NT2/D1 (cell line): ENCODE results near the gene WNT10A.

ENCODE experiments used
- DNase-seq: peaks from one replicate; pipeline ENCODE4 v3.0.0-alpha.2; 2011; ENCODE audit warnings: low read depth, low spot score
- H3K27me3 ChIP-seq: 2 replicates; pipeline ENCODE4 v1.6.0; 2011; ENCODE audit warnings: mild to moderate bottlenecking; ENCODE audit not compliant: insufficient read length, insufficient read depth
- H3K36me3 ChIP-seq: 2 replicates; pipeline ENCODE4 v1.6.1; 2011; ENCODE audit warnings: mild to moderate bottlenecking, low read length, mixed read lengths; ENCODE audit not compliant: insufficient read depth, insufficient read length
- H3K4me1 ChIP-seq: 2 replicates; pipeline ENCODE4 v1.5.1; 2011; ENCODE audit not compliant: insufficient read depth, insufficient read length
- H3K4me3 ChIP-seq: 2 replicates; pipeline ENCODE4 v1.5.1; 2011; ENCODE audit warnings: low read depth; ENCODE audit not compliant: insufficient read length
- H3K9ac ChIP-seq: 2 replicates; pipeline ENCODE4 v1.6.0; 2011; ENCODE audit warnings: low read depth; ENCODE audit not compliant: insufficient read length
- H3K9me3 ChIP-seq: 2 replicates; pipeline ENCODE4 v1.5.1; 2011; ENCODE audit warnings: mild to moderate bottlenecking, low read length; ENCODE audit not compliant: insufficient read depth
- SUZ12 ChIP-seq: IDR thresholded peaks from 2 replicates; pipeline ENCODE4 v1.6.1; 2011; ENCODE audit not compliant: insufficient read length, insufficient read depth; ENCODE audit errors: extremely low read depth
- YY1 ChIP-seq: IDR thresholded peaks from 2 replicates; pipeline ENCODE4 v1.6.1; 2011; ENCODE audit not compliant: insufficient read length, insufficient read depth
- ZNF274 ChIP-seq: IDR thresholded peaks from 2 replicates; pipeline ENCODE4 v1.6.1; 2011; ENCODE audit warnings: mild to moderate bottlenecking, low read depth, low read length

WNT10A gene

GRCh38 chr2:218878926-218879761, 1.5 kb upstream of the WNT10A start:
- Histone ChIP-seq H3K27me3 (peaks cover 95% of the 10 kb centered on the region), H3K9ac (no peak overlapping the region), H3K9me3 (no peaks in the 10 kb centered on the region), H3K36me3 (no peaks in the 10 kb centered on the region), H3K4me1 (peaks cover 26% of the 10 kb centered on the region), H3K4me3 (no peak overlapping the region)
- no peak for DNase-seq
- TF ChIP-seq ZNF274, result no peak
- TF ChIP-seq YY1, result no peak
- TF ChIP-seq SUZ12, result no peak

- no peaks in the 10 kb centered on the region for H3K36me3 ChIP-seq
- DNase-seq, result no peak
- peaks cover 95% of the 10 kb centered on the region for H3K27me3 ChIP-seq
- H3K4me1 ChIP-seq, result peaks cover 26% of the 10 kb centered on the region
- H3K9ac ChIP-seq, result peak overlapping the region; percentile 33
- TF ChIP-seq YY1 (no peak), SUZ12 (no peak), ZNF274 (no peak)
- peak overlapping the region; percentile 27 for H3K4me3 ChIP-seq
- no peaks in the 10 kb centered on the region for H3K9me3 ChIP-seq
Observed at GRCh38 chr2:218879776-218880101, 913 bp upstream of the WNT10A start.

- DNase-seq, result no peak
- no peaks in the 10 kb centered on the region for H3K36me3 ChIP-seq
- H3K9ac ChIP-seq, result no peak overlapping the region
- no peaks in the 10 kb centered on the region for H3K9me3 ChIP-seq
- peaks cover 97% of the 10 kb centered on the region for H3K27me3 ChIP-seq
- no peak for TF ChIP-seq SUZ12
- no peak for TF ChIP-seq ZNF274
- TF ChIP-seq YY1, result no peak
- H3K4me3 ChIP-seq, result no peak overlapping the region
- H3K4me1 ChIP-seq, result peaks cover 26% of the 10 kb centered on the region
Observed at GRCh38 chr2:218880859-218881594, 375 bp downstream of the WNT10A start.

GRCh38 chr2:218881744-218882460, 1.2 kb downstream of the WNT10A start:
- no peaks in the 10 kb centered on the region for H3K9me3 ChIP-seq
- no peak overlapping the region for H3K4me3 ChIP-seq
- H3K9ac ChIP-seq, result no peak overlapping the region
- no peaks in the 10 kb centered on the region for H3K36me3 ChIP-seq
- H3K4me1 ChIP-seq, result peaks cover 28% of the 10 kb centered on the region
- peaks cover 94% of the 10 kb centered on the region for H3K27me3 ChIP-seq
- no peak for DNase-seq
- no peak for TF ChIP-seq YY1
- TF ChIP-seq SUZ12, result no peak
- TF ChIP-seq ZNF274, result no peak

GRCh38 chr2:218882461-218882816, 1.8 kb downstream of the WNT10A start:
- H3K4me1 ChIP-seq, result peaks cover 24% of the 10 kb centered on the region
- H3K36me3 ChIP-seq, result no peaks in the 10 kb centered on the region
- no peaks in the 10 kb centered on the region for H3K9me3 ChIP-seq
- H3K4me3 ChIP-seq, result no peak overlapping the region
- no peak for DNase-seq
- no peak overlapping the region for H3K9ac ChIP-seq
- TF ChIP-seq SUZ12, result peak; percentile 24
- TF ChIP-seq ZNF274, result no peak
- no peak for TF ChIP-seq YY1
- peaks cover 93% of the 10 kb centered on the region for H3K27me3 ChIP-seq

- Histone ChIP-seq H3K9me3 (no peaks in the 10 kb centered on the region), H3K36me3 (no peaks in the 10 kb centered on the region), H3K4me1 (peaks cover 22% of the 10 kb centered on the region), H3K4me3 (no peak overlapping the region), H3K9ac (peak overlapping the region; percentile 21), H3K27me3 (peaks cover 93% of the 10 kb centered on the region)
- TF ChIP-seq ZNF274, result no peak
- no peak for TF ChIP-seq YY1
- TF ChIP-seq SUZ12, result peak; percentile 45
- no peak for DNase-seq
Observed at GRCh38 chr2:218882866-218883366, 2.3 kb downstream of the WNT10A start.
